RWPE2 (cell line): Measurements from ENCODE around the gene LIX1L.
A peak's percentile ranks its signal among the peaks of the same experiment; 100 is the strongest.

Source experiments
- ATAC-seq: fragments of 200-7000 bp; cut with Tn5 transposase; 3 replicates; pipeline ENCODE4 v1.9.1; 2021; ENCODE audit warnings: low read depth
- DNase-seq: peaks from one replicate; pipeline ENCODE4 v3.0.0-alpha.2; 2020; ENCODE audit warnings: low spot score
- H3K27ac ChIP-seq: fragments of 450-650 bp; 2 replicates; pipeline ENCODE4 v1.5.1; 2017; ENCODE audit warnings: mild to moderate bottlenecking; ENCODE audit not compliant: poor library complexity, severe bottlenecking
- H3K27me3 ChIP-seq: fragments of 250-450 bp; sonication (Bioruptor Pico); 2 replicates; pipeline ENCODE4 v1.5.1; 2021; ENCODE audit warnings: mild to moderate bottlenecking, moderate library complexity; ENCODE audit not compliant: insufficient read depth, poor library complexity, severe bottlenecking
- H3K36me3 ChIP-seq: fragments of 250-450 bp; sonication (Bioruptor Pico); 2 replicates; pipeline ENCODE4 v1.5.1; 2020; ENCODE audit warnings: low read depth, mild to moderate bottlenecking, moderate library complexity
- H3K4me1 ChIP-seq: fragments of 250-450 bp; sonication (Bioruptor Pico); 2 replicates; pipeline ENCODE4 v1.5.1; 2021; ENCODE audit warnings: mild to moderate bottlenecking, moderate library complexity; ENCODE audit not compliant: insufficient read depth, poor library complexity, severe bottlenecking
- H3K4me3 ChIP-seq: fragments of 250-450 bp; sonication (Bioruptor Pico); 2 replicates; pipeline ENCODE4 v1.5.1; 2021; ENCODE audit warnings: mild to moderate bottlenecking, moderate library complexity; ENCODE audit not compliant: severe bottlenecking
- H3K9me3 ChIP-seq: fragments of 250-450 bp; sonication (Bioruptor Pico); 2 replicates; pipeline ENCODE4 v1.5.1; 2021; ENCODE audit warnings: mild to moderate bottlenecking, moderate library complexity; ENCODE audit not compliant: severe bottlenecking
- CTCF ChIP-seq: fragments of 450-650 bp; IDR thresholded peaks from one replicate; pipeline ENCODE4 v1.5.1; 2017; ENCODE audit warnings: mild to moderate bottlenecking, moderate library complexity; ENCODE audit not compliant: poor library complexity, severe bottlenecking

Gene LIX1L

GRCh38 chr1:145997016-145997717 is 39.4 kb upstream of the LIX1L start:
- Histone ChIP-seq H3K36me3 (peaks cover 41% of the 10 kb centered on the region), H3K27me3 (no peaks in the 10 kb centered on the region), H3K4me3 (peak overlapping the region; percentile 54), H3K27ac (peak overlapping the region; percentile 91), H3K9me3 (no peaks in the 10 kb centered on the region), H3K4me1 (peaks cover 32% of the 10 kb centered on the region)
- DNase-seq: no peak
- TF ChIP-seq CTCF: no peak
- peak; percentile 26 for ATAC-seq

- DNase-seq: peak; percentile 98
- no peak for TF ChIP-seq CTCF
- no peaks in the 10 kb centered on the region for H3K9me3 ChIP-seq
- peaks cover 32% of the 10 kb centered on the region for H3K4me1 ChIP-seq
- peak within 1 kb of the TSS; percentile 54 for H3K4me3 ChIP-seq
- H3K36me3 ChIP-seq: peaks cover 43% of the 10 kb centered on the region
- no peaks in the 10 kb centered on the region for H3K27me3 ChIP-seq
- ATAC-seq: peak; percentile 96
- peak within 1 kb of the TSS; percentile 91 for H3K27ac ChIP-seq
Measured at GRCh38 chr1:145996433-145997015, 38.7 kb upstream of the LIX1L start, which contains the start of gene TXNIP. Gene TXNIP, minus strand, starts transcription at chr1:145996579. Its CDS starts 313 bp downstream, at chr1:145996266.

GRCh38 chr1:145995964-145996432 is 38.2 kb upstream of the LIX1L start:
- H3K9me3 ChIP-seq: no peaks in the 10 kb centered on the region
- peak overlapping the region; percentile 91 for H3K27ac ChIP-seq
- H3K36me3 ChIP-seq: peaks cover 43% of the 10 kb centered on the region
- no peak for ATAC-seq
- TF ChIP-seq CTCF: no peak
- peak overlapping the region; percentile 54 for H3K4me3 ChIP-seq
- peaks cover 32% of the 10 kb centered on the region for H3K4me1 ChIP-seq
- no peaks in the 10 kb centered on the region for H3K27me3 ChIP-seq
- DNase-seq: no peak

GRCh38 chr1:145995148-145995881 is 37.5 kb upstream of the LIX1L start:
- Histone ChIP-seq H3K9me3 (no peaks in the 10 kb centered on the region), H3K27ac (peak overlapping the region; percentile 91), H3K4me1 (peaks cover 32% of the 10 kb centered on the region), H3K36me3 (peaks cover 43% of the 10 kb centered on the region), H3K27me3 (no peaks in the 10 kb centered on the region), H3K4me3 (peak overlapping the region; percentile 54)
- ATAC-seq (no peak), DNase-seq (no peak)
- TF ChIP-seq CTCF: no peak
